SU-DHL-6 (cell line): ENCODE results near the gene ARID3B.

Experiments used
- CTCF ChIP-seq: fragments of 200-600 bp; sonication (generic); IDR thresholded peaks from one replicate; pipeline ENCODE4 v1.5.1; 2017; ENCODE audit warnings: antibody characterized with exemption, mild to moderate bottlenecking, low read length, moderate library complexity; ENCODE audit not compliant: insufficient read depth, poor library complexity, severe bottlenecking
- EZH2phosphoT487 ChIP-seq: fragments of 200-600 bp; sonication (generic), shearing (Covaris generic); conservative IDR thresholded peaks from 2 replicates; pipeline ENCODE4 v1.6.1; 2018; ENCODE audit warnings: mild to moderate bottlenecking, antibody characterized with exemption, low read length, moderate library complexity, mixed read lengths

GRCh38 chr15:74535388-74536084 lies 5.5 kb upstream of the ARID3B start:
- TF ChIP-seq CTCF (no peak), EZH2phosphoT487 (no peak)
